Upper lobe of left lung (tissue), 6 donors: ENCODE data around the gene ATXN2. TPM values are rescaled to one million over a fixed set of nuclear protein-coding genes. Genes with fewer than 3 reads are reported as not detected.
A peak's percentile ranks its signal among the peaks of the same experiment; 100 is the strongest.

Source experiments
- ATAC-seq, 2 donors: fragments of 200-7000 bp; cut with Tn5 transposase; one replicate each; pipeline ENCODE4 v1.9.1; 2022; ENCODE audit warnings: mild to moderate bottlenecking in 2 of 2, moderate library complexity in 2 of 2; ENCODE audit not compliant: low FRiP score in 2 of 2
- DNase-seq, 2 donors: peaks; one replicate each; pipeline ENCODE4 v3.0.0-alpha.2; 2019 to 2020
- H3K27ac ChIP-seq, 4 donors: fragments of 200-600 bp; sonication (generic); one replicate each; pipeline ENCODE4 v1.5.1; 2016 to 2019
- H3K27me3 ChIP-seq, 4 donors: fragments of 200-600 bp; sonication (generic); one replicate each; pipeline ENCODE4 v1.5.1; 2017 to 2019
- H3K36me3 ChIP-seq, 4 donors: fragments of 200-600 bp; sonication (generic); one replicate each; pipeline ENCODE4 v1.5.1; 2016 to 2019
- H3K4me1 ChIP-seq, 4 donors: fragments of 200-600 bp; sonication (generic); one replicate each; pipeline ENCODE4 v1.5.1; 2018 to 2019
- H3K4me3 ChIP-seq, 4 donors: fragments of 200-600 bp; sonication (generic); one replicate each; pipeline ENCODE4 v1.5.1; 2017 to 2019; ENCODE audit warnings: mild to moderate bottlenecking in 2 of 4, moderate library complexity in 1 of 4
- H3K9me3 ChIP-seq, 4 donors: fragments of 200-600 bp; sonication (generic); one replicate each; pipeline ENCODE4 v1.5.1; 2018 to 2019
- EP300 ChIP-seq, 4 donors: sonication (generic); formaldehyde crosslinking; IDR thresholded peaks; one replicate each; pipeline ENCODE4 v1.5.1; 2017; ENCODE audit warnings: antibody characterized with exemption in 4 of 4, control low read depth in 2 of 4
- POLR2A ChIP-seq, 4 donors: fragments of 450-650 bp; IDR thresholded peaks; one replicate each; pipeline ENCODE4 v1.5.1; 2016 to 2017; ENCODE audit warnings: antibody characterized with exemption in 4 of 4, mild to moderate bottlenecking in 2 of 4
- POLR2AphosphoS5 ChIP-seq, 2 donors: sonication (generic); formaldehyde crosslinking; IDR thresholded peaks; one replicate each; pipeline ENCODE4 v1.5.1; 2017; ENCODE audit warnings: antibody characterized with exemption in 2 of 2
- WGBS, 2 donors: methylation state at CpG; one replicate each; pipeline ENCODE4 v1.1.5; 2017 to 2018; 5-methylcytosine and 5-hydroxymethylcytosine counted together
- total RNA-seq, 6 donors: library from RNA; depleted of rRNA in 4 of 6; stranded (reverse); fragments of >200 nt in 4 of 6; gene quantifications; one replicate each; pipeline versions ENCODE4 v1.1.0 to v1.2.1, GENCODE V29; 2016 to 2021
- TF ChIP-seq, protein P1 (sequence below), 6 experiments: fragments of 450-650 bp in 4 of 6; fragments of 200-600 bp in 2 of 6; sonication (generic) in 2 of 6; IDR thresholded peaks; one replicate each; pipeline ENCODE4 v1.5.1; 2016 to 2019; ENCODE audit warnings: antibody characterized with exemption in 6 of 6
- donor health status: DM: no; HTN: no; CAD: no; lungs with moderate emphysema.
- donor health status: DM: no; HTN: yes; CAD: no; lungs with severe emphysema.

Gene ATXN2
- total RNA-seq, 6 donors from 2014 or later: 50.7 to 189 (median 75.2) TPM

DNA sequence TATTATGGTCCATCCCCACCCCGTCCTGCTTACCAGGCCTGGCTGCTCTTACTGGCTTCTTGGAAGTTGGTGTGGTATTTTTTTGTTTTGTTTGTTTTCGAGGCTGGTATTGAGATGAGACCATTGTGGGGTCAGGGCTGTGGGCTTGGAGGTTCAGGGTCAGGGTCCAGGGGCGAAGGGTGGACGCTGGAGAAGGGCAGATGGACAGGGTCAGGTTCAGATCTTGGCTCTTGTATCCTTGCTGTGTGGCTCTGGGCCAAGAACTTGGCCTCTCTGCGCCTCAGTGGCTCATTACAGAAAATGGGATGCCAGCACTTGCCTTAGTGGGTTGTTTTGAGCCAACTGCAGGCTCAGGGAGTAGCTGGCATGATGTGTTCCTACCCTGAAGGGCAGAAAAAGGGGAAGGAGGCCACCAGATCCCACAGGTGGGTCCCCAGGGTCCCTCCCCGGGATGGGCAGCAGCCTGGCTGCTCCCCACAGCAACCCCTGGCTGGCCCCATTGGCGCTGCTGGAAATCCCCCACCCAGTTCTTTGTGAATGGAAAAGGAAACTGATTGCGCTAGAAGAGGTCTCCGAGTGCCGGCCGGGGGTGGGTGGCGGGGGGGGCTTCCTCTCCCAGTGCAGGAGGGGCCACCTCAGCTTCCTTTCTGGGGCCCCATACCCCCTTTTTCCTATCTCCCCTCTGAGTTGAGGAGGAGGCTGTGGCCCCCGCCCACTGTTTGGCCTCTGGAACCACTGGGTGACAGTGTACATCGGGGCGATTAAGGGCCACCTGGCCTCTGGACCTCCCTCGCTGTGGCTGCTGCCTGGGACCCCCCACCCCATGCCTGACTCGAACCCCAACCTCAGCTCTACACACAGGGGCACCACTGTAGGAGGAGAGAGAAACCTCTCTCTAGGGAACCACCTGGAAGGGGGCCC is 168.4 kb downstream of the ATXN2 start:
- peak overlapping the region; percentile 67 to 89 (median 84) for H3K27ac ChIP-seq

DNA sequence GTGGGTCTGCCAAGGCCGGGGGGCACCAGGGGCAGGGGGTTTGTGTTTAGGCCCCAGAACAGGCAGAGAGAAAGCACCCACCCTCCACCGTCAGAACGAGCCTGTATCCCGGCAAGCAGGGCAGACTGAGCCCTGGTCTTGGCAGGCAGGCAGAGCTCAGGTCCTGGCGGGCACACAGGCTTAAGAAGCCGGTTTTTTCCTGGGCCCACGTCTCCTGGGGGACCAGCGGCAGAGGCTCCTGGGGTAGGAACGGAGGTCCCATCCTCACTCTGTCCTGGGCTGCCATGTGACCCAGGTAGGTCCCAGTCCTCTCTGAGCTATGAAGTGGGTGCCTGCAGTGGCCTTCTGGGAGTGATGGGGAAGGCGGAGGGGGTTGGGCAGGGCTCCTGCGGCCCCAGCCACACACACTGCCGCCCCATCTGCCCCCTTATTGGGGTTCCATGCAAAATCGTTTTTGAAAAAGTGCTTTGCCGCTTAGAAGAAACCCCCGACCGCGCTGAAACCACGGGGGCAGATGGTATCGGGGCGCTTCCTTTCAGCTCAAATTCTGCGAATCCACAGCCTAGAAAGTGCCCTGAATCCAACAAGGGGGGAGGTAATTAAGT is 169.2 kb downstream of the ATXN2 start:
- no peaks in the 10 kb centered on the region for H3K9me3 ChIP-seq
- peaks cover 83 to 91% (median 88%) of the 10 kb centered on the region in 4 donors for H3K4me1 ChIP-seq
- H3K36me3 ChIP-seq: no peaks in the 10 kb centered on the region
- TF ChIP-seq EP300 (IDR thresholded peaks at IDR 0.05) (no peak), POLR2A (IDR thresholded peaks at IDR 0.05) (no peak), POLR2AphosphoS5 (IDR thresholded peaks at IDR 0.05) (no peak)
- TF ChIP-seq, protein P1, sequence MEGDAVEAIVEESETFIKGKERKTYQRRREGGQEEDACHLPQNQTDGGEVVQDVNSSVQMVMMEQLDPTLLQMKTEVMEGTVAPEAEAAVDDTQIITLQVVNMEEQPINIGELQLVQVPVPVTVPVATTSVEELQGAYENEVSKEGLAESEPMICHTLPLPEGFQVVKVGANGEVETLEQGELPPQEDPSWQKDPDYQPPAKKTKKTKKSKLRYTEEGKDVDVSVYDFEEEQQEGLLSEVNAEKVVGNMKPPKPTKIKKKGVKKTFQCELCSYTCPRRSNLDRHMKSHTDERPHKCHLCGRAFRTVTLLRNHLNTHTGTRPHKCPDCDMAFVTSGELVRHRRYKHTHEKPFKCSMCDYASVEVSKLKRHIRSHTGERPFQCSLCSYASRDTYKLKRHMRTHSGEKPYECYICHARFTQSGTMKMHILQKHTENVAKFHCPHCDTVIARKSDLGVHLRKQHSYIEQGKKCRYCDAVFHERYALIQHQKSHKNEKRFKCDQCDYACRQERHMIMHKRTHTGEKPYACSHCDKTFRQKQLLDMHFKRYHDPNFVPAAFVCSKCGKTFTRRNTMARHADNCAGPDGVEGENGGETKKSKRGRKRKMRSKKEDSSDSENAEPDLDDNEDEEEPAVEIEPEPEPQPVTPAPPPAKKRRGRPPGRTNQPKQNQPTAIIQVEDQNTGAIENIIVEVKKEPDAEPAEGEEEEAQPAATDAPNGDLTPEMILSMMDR (IDR thresholded peaks at IDR 0.05): no peak
- peak overlapping the region in 2 of 4 donors; percentile 6 to 11 for H3K4me3 ChIP-seq
- H3K27me3 ChIP-seq: no peaks in the 10 kb centered on the region
- peak in 1 of 2 donors; percentile 63 for DNase-seq
- no peak for ATAC-seq
- peak overlapping the region; percentile 67 to 89 (median 84) for H3K27ac ChIP-seq
- 38 to 57% methylated on average over 10 to 18 of the region's 21 CpGs for WGBS, 2 donors

More for the DNA sequence above, 168.4 kb downstream of the ATXN2 start:
- ATAC-seq (no peak), DNase-seq (peak in 1 of 2 donors; percentile 40)
- Histone ChIP-seq H3K4me3 (peak overlapping the region in 1 of 4 donors; percentile 11), H3K4me1 (peaks cover 84 to 91% (median 88%) of the 10 kb centered on the region in 4 donors), H3K9me3 (no peaks in the 10 kb centered on the region), H3K36me3 (no peaks in the 10 kb centered on the region), H3K27me3 (no peaks in the 10 kb centered on the region)
- WGBS, 2 donors: 28 to 31% methylated on average over 8 to 14 of the region's 17 CpGs
- TF ChIP-seq, protein P1 (IDR thresholded peaks at IDR 0.05): no peak
- TF ChIP-seq POLR2AphosphoS5 (IDR thresholded peaks at IDR 0.05): no peak
- TF ChIP-seq POLR2A (IDR thresholded peaks at IDR 0.05): no peak
- TF ChIP-seq EP300 (IDR thresholded peaks at IDR 0.05): no peak

DNA sequence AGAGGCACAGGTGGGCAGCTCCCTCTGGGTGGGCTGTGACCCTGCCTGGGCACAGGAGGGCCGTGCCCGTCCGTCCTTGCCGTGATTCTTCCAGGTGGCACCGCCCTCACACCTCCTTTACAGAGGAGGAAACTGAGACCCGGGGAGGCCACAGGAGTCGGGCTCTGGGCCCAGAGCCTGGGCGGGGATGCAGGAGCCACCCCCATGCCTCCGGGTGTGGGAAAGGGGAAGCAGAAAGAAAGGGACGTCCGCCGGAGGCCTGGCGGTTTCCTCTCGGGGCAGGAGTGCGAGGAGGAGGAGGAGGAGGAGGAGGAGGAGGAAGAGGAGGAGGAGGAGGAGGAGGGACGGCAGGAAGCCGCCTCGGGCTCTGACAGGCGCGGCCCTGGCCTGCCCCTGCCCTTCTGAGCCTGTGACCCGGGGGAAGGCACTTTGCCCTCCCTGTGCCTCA is 170.4 kb downstream of the ATXN2 start:
- peak; percentile 73 to 79 for DNase-seq

DNA sequence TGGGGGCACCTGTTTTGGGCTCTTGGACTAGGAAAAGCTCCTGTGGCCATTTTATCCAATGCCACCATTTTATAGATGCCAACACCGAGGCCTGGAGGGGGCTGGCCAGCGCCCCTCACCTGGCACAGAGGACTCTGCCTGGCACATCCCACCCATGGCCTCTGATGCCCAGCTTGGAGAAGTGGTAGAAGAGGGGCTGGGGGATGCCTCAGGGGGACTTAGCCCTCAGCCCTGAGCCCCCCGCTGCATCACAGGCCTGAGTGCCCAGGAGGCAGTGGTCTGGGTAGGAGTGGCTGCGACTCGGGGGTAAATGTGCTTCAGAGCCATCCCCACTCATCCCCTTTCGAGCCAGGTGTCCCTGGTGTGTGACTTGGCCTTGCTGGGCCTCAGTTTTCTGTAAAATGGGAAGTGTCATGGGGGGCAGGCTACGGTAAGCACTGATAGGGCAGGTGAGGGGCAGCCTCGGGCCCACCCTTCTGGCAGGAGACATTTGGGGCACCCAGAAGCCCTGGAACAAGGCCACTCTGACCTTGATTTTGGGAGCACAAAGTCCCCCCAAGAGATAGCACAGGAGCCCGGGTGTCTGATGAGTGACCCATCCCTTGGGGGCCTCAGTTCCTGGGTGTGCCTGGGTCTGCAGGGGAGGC is 170.9 kb downstream of the ATXN2 start:
- H3K4me1 ChIP-seq: peaks cover 73 to 87% (median 84%) of the 10 kb centered on the region in 4 donors
- no peaks in the 10 kb centered on the region for H3K27me3 ChIP-seq
- ATAC-seq (peak in 1 of 2 donors; percentile 4), DNase-seq (peak in 1 of 2 donors; percentile 33)
- H3K36me3 ChIP-seq: peaks cover 0 to 2% (median 0%) of the 10 kb centered on the region in 4 donors
- peak overlapping the region in 1 of 4 donors; percentile 23 for H3K4me3 ChIP-seq
- H3K9me3 ChIP-seq: no peaks in the 10 kb centered on the region
- 79 to 92% methylated on average over 6 to 9 of the region's 9 CpGs for WGBS, 2 donors
- no peak for TF ChIP-seq EP300 (IDR thresholded peaks at IDR 0.05)
- no peak for TF ChIP-seq POLR2AphosphoS5 (IDR thresholded peaks at IDR 0.05)
- TF ChIP-seq POLR2A (IDR thresholded peaks at IDR 0.05): no peak
- TF ChIP-seq, protein P1 (IDR thresholded peaks at IDR 0.05): no peak
- H3K27ac ChIP-seq: peak overlapping the region; percentile 67 to 89 (median 84)

More for the DNA sequence above, 170.4 kb downstream of the ATXN2 start:
- 29 to 36% methylated on average over 6 to 21 of the region's 21 CpGs for WGBS, 2 donors
- Histone ChIP-seq H3K9me3 (no peaks in the 10 kb centered on the region), H3K27ac (peak overlapping the region; percentile 67 to 89 (median 84)), H3K4me1 (peaks cover 79 to 90% (median 87%) of the 10 kb centered on the region in 4 donors), H3K4me3 (peak overlapping the region in 2 of 4 donors; percentile 6 to 23), H3K36me3 (peaks cover 0 to 2% (median 0%) of the 10 kb centered on the region in 4 donors), H3K27me3 (no peaks in the 10 kb centered on the region)
- TF ChIP-seq, protein P1 (IDR thresholded peaks at IDR 0.05): no peak
- TF ChIP-seq POLR2A (IDR thresholded peaks at IDR 0.05) (no peak), POLR2AphosphoS5 (IDR thresholded peaks at IDR 0.05) (peak in 1 of 2 donors; percentile 39)
- peak; percentile 20 to 66 for ATAC-seq
